Uterus (tissue), 4 donors: ENCODE measurements around the gene TREML2. TPM values are rescaled to one million over a fixed set of nuclear protein-coding genes. Genes with fewer than 3 reads are reported as not detected.
"Not testable (repeated sequence)": the region's sequence is repeated elsewhere in the genome, so short reads cannot be mapped to it uniquely, and the experiment has no call there.

Source experiments
- DNase-seq, 2 donors: peaks; one replicate each; pipeline ENCODE4 v3.0.0-alpha.2; 2019 to 2020
- H3K27ac ChIP-seq, 2 donors: fragments of 200-600 bp; sonication (generic); 1 replicate in 1 of 2; 2 replicates in 1 of 2; pipeline ENCODE4 v1.5.1; 2016 to 2018
- H3K27me3 ChIP-seq, 2 donors: fragments of 200-600 bp; sonication (generic); one replicate each; pipeline ENCODE4 v1.5.1; 2018 to 2019; ENCODE audit warnings: control low read depth in 1 of 2
- H3K36me3 ChIP-seq, 2 donors: fragments of 200-600 bp; sonication (generic); one replicate each; pipeline ENCODE4 v1.5.1; 2019; ENCODE audit warnings: control low read depth in 1 of 2
- H3K4me1 ChIP-seq, 2 donors: fragments of 200-600 bp; sonication (generic); one replicate each; pipeline ENCODE4 v1.5.1; 2018 to 2019; ENCODE audit warnings: control low read depth in 1 of 2
- H3K4me3 ChIP-seq, 2 donors: fragments of 200-600 bp; sonication (generic); 1 replicate in 1 of 2; 2 replicates in 1 of 2; pipeline ENCODE4 v1.5.1; 2018 to 2019; ENCODE audit warnings: mild to moderate bottlenecking in 1 of 2
- H3K9me3 ChIP-seq, 2 donors: fragments of 200-600 bp; sonication (generic); one replicate each; pipeline ENCODE4 v1.5.1; 2019; ENCODE audit warnings: control low read depth in 1 of 2
- POLR2A ChIP-seq, 2 donors: fragments of 450-650 bp; IDR thresholded peaks; one replicate each; pipeline ENCODE4 v1.6.1; 2016; ENCODE audit warnings: antibody characterized with exemption in 2 of 2, mild to moderate bottlenecking in 1 of 2, moderate library complexity in 1 of 2
- intact Hi-C: fragments of 100-400 bp; cut with DNase I; formaldehyde crosslinking; loops from one replicate; pipeline ENCODE4 v1.15.1; 2023; ENCODE audit warnings: low total_unique reads
- total RNA-seq, 4 donors: library from RNA; depleted of rRNA in 3 of 4; stranded (reverse); fragments of >200 nt in 3 of 4; gene quantifications; one replicate each; pipeline versions ENCODE4 v1.1.0 to v1.2.4, GENCODE V29; 2014 to 2023
- TF ChIP-seq, protein P1 (sequence below), 4 experiments: fragments of 200-600 bp in 2 of 4; fragments of 450-650 bp in 2 of 4; sonication (generic) in 2 of 4; IDR thresholded peaks; one replicate each; pipeline ENCODE4 v1.5.1; 2016 to 2019; ENCODE audit warnings: antibody characterized with exemption in 4 of 4, mild to moderate bottlenecking in 2 of 4, moderate library complexity in 1 of 4
- donor health status: DM: yes; HTN: yes; CAD: no.

TREML2 gene
- total RNA-seq, 4 donors from 2014 or later: 0.12 TPM; not detected in 3

DNA sequence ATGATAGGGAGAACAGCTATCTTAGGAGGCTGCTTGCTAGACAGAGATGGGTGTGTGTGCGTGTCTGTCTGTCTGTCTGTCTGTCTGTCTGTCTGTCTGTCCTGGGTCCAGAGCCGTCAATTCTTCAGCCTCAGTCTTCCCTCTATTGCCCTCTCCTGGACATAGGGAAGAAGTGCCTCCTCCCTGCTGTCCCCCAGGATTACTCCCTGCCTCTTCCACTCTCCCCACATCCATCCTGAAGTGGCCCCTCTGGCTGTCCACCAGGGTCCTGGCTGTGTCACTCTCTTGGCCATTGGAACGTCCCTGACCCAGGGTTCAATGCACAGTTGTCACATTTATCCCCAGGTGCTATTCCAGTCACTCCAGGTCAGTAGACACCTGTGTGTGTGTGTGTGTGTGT, 10.2 kb downstream of the TREML2 start:
- no peak for DNase-seq
- no peaks in the 10 kb centered on the region for H3K9me3 ChIP-seq
- H3K4me3 ChIP-seq: no peak overlapping the region
- H3K36me3 ChIP-seq: no peaks in the 10 kb centered on the region
- TF ChIP-seq, protein P1, sequence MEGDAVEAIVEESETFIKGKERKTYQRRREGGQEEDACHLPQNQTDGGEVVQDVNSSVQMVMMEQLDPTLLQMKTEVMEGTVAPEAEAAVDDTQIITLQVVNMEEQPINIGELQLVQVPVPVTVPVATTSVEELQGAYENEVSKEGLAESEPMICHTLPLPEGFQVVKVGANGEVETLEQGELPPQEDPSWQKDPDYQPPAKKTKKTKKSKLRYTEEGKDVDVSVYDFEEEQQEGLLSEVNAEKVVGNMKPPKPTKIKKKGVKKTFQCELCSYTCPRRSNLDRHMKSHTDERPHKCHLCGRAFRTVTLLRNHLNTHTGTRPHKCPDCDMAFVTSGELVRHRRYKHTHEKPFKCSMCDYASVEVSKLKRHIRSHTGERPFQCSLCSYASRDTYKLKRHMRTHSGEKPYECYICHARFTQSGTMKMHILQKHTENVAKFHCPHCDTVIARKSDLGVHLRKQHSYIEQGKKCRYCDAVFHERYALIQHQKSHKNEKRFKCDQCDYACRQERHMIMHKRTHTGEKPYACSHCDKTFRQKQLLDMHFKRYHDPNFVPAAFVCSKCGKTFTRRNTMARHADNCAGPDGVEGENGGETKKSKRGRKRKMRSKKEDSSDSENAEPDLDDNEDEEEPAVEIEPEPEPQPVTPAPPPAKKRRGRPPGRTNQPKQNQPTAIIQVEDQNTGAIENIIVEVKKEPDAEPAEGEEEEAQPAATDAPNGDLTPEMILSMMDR (IDR thresholded peaks at IDR 0.05): no peak
- no peak for TF ChIP-seq POLR2A (IDR thresholded peaks at IDR 0.05)
- H3K27me3 ChIP-seq: no peaks in the 10 kb centered on the region
- intact Hi-C loops: no loop called here
- H3K4me1 ChIP-seq: no peaks in the 10 kb centered on the region
- H3K27ac ChIP-seq: no peak overlapping the region

DNA sequence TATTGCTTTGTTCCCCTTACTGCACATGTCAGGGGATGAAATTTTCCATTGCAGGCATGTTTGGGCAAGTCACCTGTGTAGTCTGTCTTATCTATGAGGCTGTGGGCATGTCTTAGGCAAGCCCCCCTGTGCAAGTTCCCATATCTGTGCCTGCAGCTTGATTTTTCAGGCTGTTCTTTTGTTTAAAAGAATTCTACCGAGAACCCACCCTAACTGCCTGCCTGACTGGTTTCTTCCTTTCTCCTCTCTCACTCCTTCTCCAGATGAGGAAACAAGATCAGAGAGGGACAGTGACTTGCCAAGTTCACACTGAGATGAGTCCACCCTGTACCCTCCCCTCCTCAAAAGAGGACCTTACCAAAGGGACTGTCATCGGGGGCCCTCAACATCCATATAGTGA, 11.0 kb downstream of the TREML2 start:
- Histone ChIP-seq H3K36me3 (no peaks in the 10 kb centered on the region), H3K27me3 (no peaks in the 10 kb centered on the region), H3K9me3 (no peaks in the 10 kb centered on the region), H3K4me3 (no peak overlapping the region), H3K4me1 (no peaks in the 10 kb centered on the region), H3K27ac (no peak overlapping the region)
- TF ChIP-seq, protein P1 (IDR thresholded peaks at IDR 0.05): no peak
- DNase-seq: no peak
- intact Hi-C loops: no loop called here

DNA sequence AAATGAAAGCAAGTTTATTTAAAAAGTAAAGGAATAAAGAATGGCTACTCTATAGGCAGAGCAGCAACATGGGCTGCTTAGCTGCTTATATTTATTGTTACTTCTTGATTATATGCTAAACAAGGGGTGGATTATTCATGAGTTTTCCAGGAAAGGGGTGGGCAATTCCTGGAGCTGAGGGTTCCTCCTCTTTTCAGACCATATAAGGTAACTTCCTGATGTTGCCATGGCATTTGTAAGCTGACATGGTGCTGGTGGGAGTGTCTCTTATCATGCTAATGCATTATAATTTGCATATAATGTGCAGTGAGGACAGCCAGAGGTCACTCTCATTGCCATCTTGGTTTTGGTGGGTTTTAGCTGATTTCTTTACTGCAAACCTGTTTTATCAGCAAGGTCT, 11.9 kb downstream of the TREML2 start:
- H3K36me3 ChIP-seq, H3K27ac ChIP-seq, H3K4me3 ChIP-seq, H3K9me3 ChIP-seq, H3K4me1 ChIP-seq, intact Hi-C loops, H3K27me3 ChIP-seq, DNase-seq: not testable (repeated sequence)

DNA sequence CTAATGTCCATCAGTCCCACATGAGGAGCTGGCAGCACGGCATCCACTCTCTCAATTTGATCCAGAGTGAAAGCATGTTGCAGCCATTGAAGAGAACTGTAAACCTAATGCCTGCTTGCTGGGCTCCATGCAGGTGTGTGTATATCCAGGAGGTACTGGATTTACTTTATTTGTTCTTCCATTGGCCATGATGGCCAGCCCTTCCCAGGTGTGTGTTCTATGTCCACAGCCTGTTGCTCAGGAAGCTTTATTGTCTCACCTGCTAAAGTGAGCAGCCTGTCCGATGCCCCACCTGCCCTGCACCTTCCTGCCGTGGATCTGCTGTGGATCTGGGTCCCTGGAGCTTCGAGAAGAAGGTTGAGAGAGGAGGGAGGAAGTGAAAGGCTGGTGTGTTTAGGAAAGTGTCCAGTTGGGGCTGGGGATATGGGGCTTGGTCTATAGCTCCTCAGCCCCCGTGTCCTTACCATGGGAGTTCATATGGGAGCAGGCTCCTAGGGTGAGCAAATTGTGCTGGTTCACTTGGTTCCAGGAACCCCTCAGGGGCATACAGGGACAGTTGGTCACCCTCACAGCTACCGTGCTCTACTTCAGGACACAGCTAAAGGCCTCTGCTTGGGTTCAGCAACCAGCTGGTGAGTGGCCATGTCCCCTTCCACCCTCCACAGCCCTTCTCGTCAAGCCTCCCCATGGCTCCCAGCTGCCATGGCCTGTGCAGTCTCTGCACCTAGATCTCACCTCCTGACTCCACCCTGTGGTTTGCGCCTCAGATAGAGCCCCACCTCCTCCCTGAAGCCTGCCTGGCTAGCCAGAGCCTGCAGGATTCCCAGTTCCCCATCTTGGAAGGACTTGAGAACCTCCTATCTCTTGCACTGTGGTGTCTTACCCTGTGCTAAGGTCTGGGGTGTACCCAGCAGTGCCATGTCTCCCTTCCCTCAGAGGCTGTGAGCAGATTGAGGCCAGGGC, 12.7 kb downstream of the TREML2 start:
- intact Hi-C loops: no loop called here
- Histone ChIP-seq H3K27me3 (no peaks in the 10 kb centered on the region), H3K4me3 (no peak overlapping the region), H3K9me3 (no peaks in the 10 kb centered on the region), H3K4me1 (no peaks in the 10 kb centered on the region), H3K36me3 (no peaks in the 10 kb centered on the region), H3K27ac (no peak overlapping the region)
- TF ChIP-seq, protein P1 (IDR thresholded peaks at IDR 0.05): no peak
- DNase-seq: no peak

DNA sequence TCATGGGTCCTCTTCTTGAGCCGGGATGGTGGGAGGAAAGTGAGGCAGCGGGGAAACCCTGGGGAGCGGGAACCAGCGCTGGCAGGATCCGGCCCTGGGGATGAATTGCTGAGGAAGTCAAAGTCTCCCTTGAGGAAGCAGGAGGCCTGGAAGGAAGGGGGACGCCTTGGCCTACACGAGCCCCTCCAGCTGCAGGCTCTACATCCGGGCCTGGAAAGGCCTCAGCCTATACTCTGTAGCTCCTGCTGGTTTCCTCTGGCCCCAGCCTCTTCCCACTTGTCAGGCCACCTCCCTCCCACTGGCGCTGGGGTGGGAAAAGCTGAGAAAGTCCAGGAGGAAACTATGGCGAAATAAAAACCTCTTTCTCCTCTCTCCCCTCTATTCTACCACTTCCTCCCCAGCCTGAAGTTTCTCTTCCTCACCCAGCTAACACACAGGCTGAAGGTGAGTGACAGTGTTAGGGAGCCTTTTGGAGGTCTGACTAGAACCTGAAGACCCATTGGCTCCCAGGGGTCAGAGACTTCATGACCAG, 14.9 kb downstream of the TREML2 start:
- no peaks in the 10 kb centered on the region for H3K36me3 ChIP-seq
- H3K4me3 ChIP-seq: no peak overlapping the region
- intact Hi-C loops: no loop called here
- no peaks in the 10 kb centered on the region for H3K27me3 ChIP-seq
- TF ChIP-seq POLR2A (IDR thresholded peaks at IDR 0.05): no peak
- TF ChIP-seq, protein P1 (IDR thresholded peaks at IDR 0.05): no peak
- DNase-seq: no peak
- no peaks in the 10 kb centered on the region for H3K4me1 ChIP-seq
- no peaks in the 10 kb centered on the region for H3K9me3 ChIP-seq
- H3K27ac ChIP-seq: no peak overlapping the region
